ENCODE data around the gene CLMN.

GRCh38 chr14:95331708-95332408, 12.2 kb upstream of the CLMN start:
- TF ChIP-seq SIN3A (IDR thresholded peaks at IDR 0.05; ENCODE audit: borderline replicate concordance, low read depth, low read length) (no peak), FOXM1 (CRISPR knock-in tag; IDR thresholded peaks at IDR 0.05) (no peak), POLR2AphosphoS5 (IDR thresholded peaks at IDR 0.05; ENCODE audit: low read depth, low read length) (no peak), ZNF20 (CRISPR knock-in tag; IDR thresholded peaks at IDR 0.05) (no peak), RAD21 (CRISPR knock-in tag; IDR thresholded peaks at IDR 0.05) (no peak), HOMEZ (CRISPR knock-in tag; IDR thresholded peaks at IDR 0.05; ENCODE audit: low read depth) (no peak), MAX (IDR thresholded peaks at IDR 0.05) (no peak), ZBTB8A (CRISPR knock-in tag; IDR thresholded peaks at IDR 0.05; ENCODE audit: borderline replicate concordance, low read depth) (no peak), PHF21A (CRISPR knock-in tag; IDR thresholded peaks at IDR 0.05) (no peak), CSRNP2 (CRISPR knock-in tag; conservative IDR thresholded peaks at IDR 0.05; ENCODE audit: low read depth) (no peak), ZNF567 (CRISPR knock-in tag; IDR thresholded peaks at IDR 0.05; ENCODE audit: borderline replicate concordance) (no peak), ZNF800 (CRISPR knock-in tag; IDR thresholded peaks at IDR 0.05) (no peak), SMARCC2 (IDR thresholded peaks at IDR 0.05) (no peak), ZKSCAN1 (IDR thresholded peaks at IDR 0.05; ENCODE audit: low read length) (no peak)

Data from HepG2 (cell line).